Nephron progenitor cell (in vitro differentiated cells): ENCODE results near the gene POLR1G.

Source experiments
- DNase-seq: peaks from one replicate; pipeline ENCODE4 v3.0.0; 2021
- H3K27ac Mint-ChIP-seq: 2 replicates; pipeline ENCODE4 v1.8.0; 2021; ENCODE audit warnings: mild to moderate bottlenecking, moderate library complexity, mixed read lengths
- H3K27me3 Mint-ChIP-seq: 2 replicates; pipeline ENCODE4 v1.8.0; 2021; ENCODE audit warnings: mild to moderate bottlenecking, low read depth, mixed read lengths; ENCODE audit not compliant: poor library complexity
- H3K36me3 Mint-ChIP-seq: 2 replicates; pipeline ENCODE4 v1.8.0; 2021; ENCODE audit warnings: low read depth, mixed read lengths
- H3K4me1 Mint-ChIP-seq: 2 replicates; pipeline ENCODE4 v1.8.0; 2021; ENCODE audit warnings: mixed read lengths
- H3K4me3 Mint-ChIP-seq: 2 replicates; pipeline ENCODE4 v1.8.0; 2021; ENCODE audit warnings: mild to moderate bottlenecking, moderate library complexity, mixed read lengths
- H3K9me3 Mint-ChIP-seq: 2 replicates; pipeline ENCODE4 v1.8.0; 2021; ENCODE audit warnings: mild to moderate bottlenecking, moderate library complexity, mixed read lengths
- TF ChIP-seq, protein P1 (sequence below): fragments of 200-600 bp; sonication (generic); IDR thresholded peaks from 2 replicates; pipeline ENCODE4 v1.5.0; 2021; ENCODE audit warnings: antibody characterized with exemption

Gene POLR1G

DNA sequence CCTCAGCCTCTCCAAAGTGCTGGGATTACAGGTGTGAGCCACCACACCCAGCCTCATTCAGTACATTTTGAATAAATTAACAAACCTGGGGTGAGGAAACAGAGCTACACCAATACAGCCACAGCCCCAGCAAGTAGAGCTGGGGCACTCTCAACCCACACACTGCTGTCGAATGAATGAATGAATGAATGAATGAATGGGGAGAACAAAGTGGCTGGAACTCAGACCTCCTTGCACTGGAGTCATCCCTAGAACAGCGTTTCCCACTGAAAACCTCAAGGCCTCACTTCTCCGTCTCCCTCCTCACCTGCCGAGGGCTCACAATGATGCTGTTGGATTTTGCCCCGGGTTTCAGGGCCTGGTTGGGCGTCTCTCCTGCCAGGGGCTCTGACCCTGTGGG lies 14.4 kb downstream of the POLR1G start:
- Mint-ChIP-seq H3K27me3 (no peaks in the 10 kb centered on the region), H3K36me3 (peaks cover 29% of the 10 kb centered on the region), H3K4me1 (peaks cover 42% of the 10 kb centered on the region), H3K4me3 (no peak overlapping the region), H3K9me3 (no peaks in the 10 kb centered on the region), H3K27ac (peak overlapping the region; percentile 93)
- DNase-seq: no peak
- TF ChIP-seq, protein P1, sequence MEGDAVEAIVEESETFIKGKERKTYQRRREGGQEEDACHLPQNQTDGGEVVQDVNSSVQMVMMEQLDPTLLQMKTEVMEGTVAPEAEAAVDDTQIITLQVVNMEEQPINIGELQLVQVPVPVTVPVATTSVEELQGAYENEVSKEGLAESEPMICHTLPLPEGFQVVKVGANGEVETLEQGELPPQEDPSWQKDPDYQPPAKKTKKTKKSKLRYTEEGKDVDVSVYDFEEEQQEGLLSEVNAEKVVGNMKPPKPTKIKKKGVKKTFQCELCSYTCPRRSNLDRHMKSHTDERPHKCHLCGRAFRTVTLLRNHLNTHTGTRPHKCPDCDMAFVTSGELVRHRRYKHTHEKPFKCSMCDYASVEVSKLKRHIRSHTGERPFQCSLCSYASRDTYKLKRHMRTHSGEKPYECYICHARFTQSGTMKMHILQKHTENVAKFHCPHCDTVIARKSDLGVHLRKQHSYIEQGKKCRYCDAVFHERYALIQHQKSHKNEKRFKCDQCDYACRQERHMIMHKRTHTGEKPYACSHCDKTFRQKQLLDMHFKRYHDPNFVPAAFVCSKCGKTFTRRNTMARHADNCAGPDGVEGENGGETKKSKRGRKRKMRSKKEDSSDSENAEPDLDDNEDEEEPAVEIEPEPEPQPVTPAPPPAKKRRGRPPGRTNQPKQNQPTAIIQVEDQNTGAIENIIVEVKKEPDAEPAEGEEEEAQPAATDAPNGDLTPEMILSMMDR: no peak

DNA sequence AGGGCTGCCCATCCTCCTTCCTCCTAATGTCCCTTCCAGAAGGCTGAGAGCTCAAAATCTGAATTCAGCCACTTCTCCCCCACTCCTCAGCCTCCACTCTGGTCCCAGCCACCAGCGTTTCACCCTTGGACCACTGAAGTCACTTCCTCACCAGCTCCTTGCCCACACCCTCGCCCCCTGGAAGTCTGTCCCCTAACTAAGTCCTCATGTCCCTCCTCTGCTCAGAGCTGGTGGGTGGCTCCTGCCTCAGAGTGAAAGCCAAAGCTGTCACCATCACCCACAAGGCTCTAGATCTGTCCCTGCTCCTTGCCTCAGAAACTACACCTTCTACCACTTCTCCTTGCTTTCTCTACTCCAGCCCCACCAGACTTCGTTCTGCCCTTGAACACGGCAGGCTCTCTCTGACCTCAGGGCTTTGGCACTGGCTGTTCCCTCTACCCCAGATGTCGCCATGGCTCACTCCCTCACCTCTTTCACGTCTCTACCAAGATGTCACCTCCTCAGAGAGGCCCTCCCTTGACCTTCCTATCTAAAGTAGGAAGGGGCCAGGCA lies 15.6 kb downstream of the POLR1G start:
- Mint-ChIP-seq H3K9me3 (no peaks in the 10 kb centered on the region), H3K27me3 (no peaks in the 10 kb centered on the region), H3K4me3 (peak overlapping the region; percentile 94), H3K27ac (no peak overlapping the region), H3K4me1 (peaks cover 43% of the 10 kb centered on the region), H3K36me3 (peaks cover 22% of the 10 kb centered on the region)
- no peak for DNase-seq
- TF ChIP-seq, protein P1: no peak

DNA sequence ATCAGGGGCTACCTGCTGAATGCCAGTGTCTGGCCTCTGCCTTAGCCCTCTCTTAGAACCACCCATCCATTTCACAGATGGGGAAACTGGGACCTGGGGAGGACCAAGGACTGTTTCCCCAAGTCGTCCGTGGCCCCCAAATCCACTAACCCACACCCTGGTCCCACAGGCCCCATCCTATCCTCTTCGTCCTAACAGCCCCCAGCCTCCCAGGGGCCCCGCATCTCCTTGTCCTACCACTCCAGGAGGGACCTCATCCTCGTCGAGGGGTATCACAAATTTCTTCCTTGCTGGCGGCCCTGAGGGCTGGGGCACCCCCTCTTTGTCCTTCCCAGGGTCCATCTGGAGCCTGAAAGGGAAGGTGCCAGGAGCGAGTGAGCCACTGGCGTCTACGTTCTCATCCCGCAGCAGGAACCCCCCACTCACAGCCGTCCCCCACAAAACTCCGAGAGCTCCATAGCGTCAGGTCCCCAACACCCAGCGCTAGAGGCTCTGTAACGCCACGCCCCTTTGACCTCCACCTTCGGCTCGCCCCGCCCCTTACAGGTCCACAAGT lies 16.7 kb downstream of the POLR1G start:
- TF ChIP-seq, protein P1: no peak
- Mint-ChIP-seq H3K27ac (peak overlapping the region; percentile 98), H3K27me3 (peaks cover 8% of the 10 kb centered on the region)

DNA sequence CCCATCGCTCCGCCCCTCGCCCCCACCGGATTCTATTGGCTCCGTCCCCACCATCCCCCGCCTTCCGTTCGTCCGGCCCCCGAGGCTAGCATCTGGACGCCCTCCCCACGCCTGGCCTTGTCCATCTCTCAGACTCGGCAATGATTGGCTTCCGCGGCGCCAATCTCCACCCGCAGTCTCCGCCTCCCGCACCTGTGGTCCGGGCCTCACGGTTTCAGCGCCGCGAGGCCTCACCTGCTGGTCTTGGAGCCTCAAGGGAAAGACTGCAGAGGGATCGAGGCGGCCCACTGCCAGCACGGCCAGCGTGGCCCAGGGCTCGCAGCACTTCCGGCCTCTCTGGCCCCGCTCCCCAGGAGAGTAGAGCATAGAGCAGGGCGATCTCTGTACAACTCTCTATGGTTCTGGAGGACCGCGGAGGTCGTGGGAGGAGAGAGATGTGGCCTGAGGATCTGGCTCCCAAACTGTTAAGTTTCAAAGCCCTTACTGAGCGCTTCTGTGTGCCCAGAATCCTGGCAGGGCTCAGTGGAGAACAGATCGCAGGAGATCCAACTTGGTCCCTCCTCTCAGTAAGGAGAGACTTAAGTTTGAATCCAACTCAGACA lies 17.2 kb downstream of the POLR1G start, which contains the start of gene ERCC1:
Gene ERCC1, minus strand, starts transcription at position 329 of the 602 bp plus-strand sequence. CDS start 543 bp downstream, outside the sequence.
- Mint-ChIP-seq H3K4me1 (peaks cover 44% of the 10 kb centered on the region), H3K27me3 (peaks cover 12% of the 10 kb centered on the region)
- peak; percentile 99 for DNase-seq

More for the DNA sequence above, 16.7 kb downstream of the POLR1G start:
- no peaks in the 10 kb centered on the region for H3K9me3 Mint-ChIP-seq
- peaks cover 16% of the 10 kb centered on the region for H3K36me3 Mint-ChIP-seq
- H3K4me1 Mint-ChIP-seq: peaks cover 43% of the 10 kb centered on the region
- peak overlapping the region; percentile 94 for H3K4me3 Mint-ChIP-seq
- DNase-seq: no peak

DNA sequence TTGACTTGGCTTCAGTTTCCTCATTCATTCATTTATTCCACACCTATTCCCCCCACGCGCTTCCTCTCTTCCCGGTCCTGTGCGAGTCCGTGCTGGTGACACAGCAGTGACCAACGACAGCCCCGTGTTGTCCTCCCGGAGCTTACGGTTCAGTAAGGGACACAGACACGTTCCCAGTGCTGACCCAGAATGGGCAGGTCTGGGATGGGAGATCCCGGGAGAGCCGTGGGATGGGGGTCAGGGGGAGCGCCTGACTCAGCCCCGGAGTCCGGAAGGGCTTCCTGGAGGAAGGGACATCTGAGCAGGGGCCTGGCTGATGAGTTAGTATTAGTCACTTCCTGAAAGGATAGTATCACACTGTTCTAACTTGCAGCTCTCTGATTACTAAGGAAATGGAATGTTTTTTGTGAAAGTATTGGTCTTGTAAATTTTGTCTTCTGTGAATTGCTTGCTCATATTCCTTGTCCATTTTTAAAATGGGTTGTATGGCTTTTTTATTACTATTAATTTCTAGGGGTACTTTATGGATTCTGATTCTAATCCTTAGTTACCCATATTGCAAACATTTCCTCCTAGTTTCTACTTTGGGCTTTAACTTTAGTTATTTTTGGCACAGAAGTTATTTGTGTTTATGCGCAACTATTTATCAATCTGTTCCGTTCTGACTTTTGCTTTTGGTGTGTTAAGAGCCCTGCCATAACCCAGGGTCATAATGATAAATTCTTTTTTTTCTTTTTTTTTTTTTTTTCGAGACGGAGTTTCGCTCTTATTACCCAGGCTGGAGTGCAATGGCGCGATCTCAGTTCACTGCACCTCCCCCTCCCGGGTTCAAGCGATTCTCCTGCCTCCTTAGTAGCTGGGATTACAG lies 18.0 kb downstream of the POLR1G start:
- H3K36me3 Mint-ChIP-seq: peaks cover 10% of the 10 kb centered on the region
- peak overlapping the region; percentile 98 for H3K27ac Mint-ChIP-seq
- H3K9me3 Mint-ChIP-seq: no peaks in the 10 kb centered on the region
- peak overlapping the region; percentile 94 for H3K4me3 Mint-ChIP-seq
- peaks cover 14% of the 10 kb centered on the region for H3K27me3 Mint-ChIP-seq
- TF ChIP-seq, protein P1: no peak
- H3K4me1 Mint-ChIP-seq: peaks cover 42% of the 10 kb centered on the region
- DNase-seq: peak; percentile 45

More for the DNA sequence above, 17.2 kb downstream of the POLR1G start, which contains the start of gene ERCC1:
- Mint-ChIP-seq H3K27ac (peak within 1 kb of the TSS; percentile 98), H3K9me3 (no peaks in the 10 kb centered on the region), H3K36me3 (peaks cover 13% of the 10 kb centered on the region), H3K4me3 (peak within 1 kb of the TSS; percentile 94)
- TF ChIP-seq, protein P1: no peak
